K562 (cell line): Measurements from ENCODE around the gene NPC1. TPM values are rescaled to one million over a fixed set of nuclear protein-coding genes. Genes with fewer than 3 reads are reported as not detected.

Experiments
- ATAC-seq: fragments of 200-7000 bp; cut with Tn5 transposase; 3 replicates; pipeline ENCODE4 v1.9.1; 2020; ENCODE audit warnings: moderate library complexity
- BruUV-seq: library from RNA; stranded (reverse); fragments of 400-500 nt; replicated peaks from 2 replicates; lab custom pipeline; 2021; lab: Mats Ljungman, UMichigan
- CTCF ChIA-PET: fragments of 300-600 bp; formaldehyde crosslinking; extraction: SDS; loops from one replicate; lab custom pipeline; 2021; ENCODE audit warnings: low intra/inter-chr PET ratio; lab: Yijun Ruan, JAX
- POLR2A ChIA-PET: fragments of 300-600, 350-650 bp; sonication (Branson Sonifier 250); formaldehyde crosslinking; extraction: SDS; loops from one replicate; lab custom pipeline; 2021; ENCODE audit warnings: antibody characterized with exemption, inconsistent platforms; lab: Yijun Ruan, JAX
- DNase-seq, 4 experiments: peaks; one replicate each; pipeline versions ENCODE4 v3.0.0 to v3.0.0-alpha.2; 2011 to 2018; ENCODE audit warnings: low spot score in 3 of 4, mixed read lengths in 3 of 4; ENCODE audit errors: extremely low read depth in 1 of 4
- FAIRE-seq: peaks from 2 replicates; lab custom pipeline; 2011; peaks lifted over from hg19 to GRCh38; lab: Jason Lieb, UNC
- H2AFZ ChIP-seq: 2 replicates; pipeline ENCODE4 v1.6.0; 2011; ENCODE audit warnings: low read depth, low read length, control low read depth, inconsistent platforms
- H3K27ac ChIP-seq: fragments of 200-600 bp; 3 replicates; pipeline ENCODE4 v1.8.0; 2011; ENCODE audit warnings: low read depth, mild to moderate bottlenecking, control low read depth, inconsistent platforms, low read length, moderate library complexity, mixed read lengths; ENCODE audit errors: extremely low read depth
- H3K27me3 ChIP-seq, 2 experiments: fragments of 300-600 bp in 1 of 2; 2 replicates in 1 of 2; 3 replicates in 1 of 2; pipeline versions ENCODE4 v1.6.0 to v1.8.0; 2011; ENCODE audit warnings: inconsistent platforms in 2 of 2, low read length in 2 of 2, mild to moderate bottlenecking in 1 of 2, mixed read lengths in 1 of 2, moderate library complexity in 1 of 2; ENCODE audit not compliant: control insufficient read depth in 2 of 2, insufficient read depth in 2 of 2
- H3K36me3 ChIP-seq: fragments of 300-600 bp; 3 replicates; pipeline ENCODE4 v1.8.0; 2011; ENCODE audit warnings: mild to moderate bottlenecking, low read length, inconsistent platforms; ENCODE audit not compliant: control insufficient read depth, insufficient read depth
- H3K4me1 ChIP-seq, 2 experiments: fragments of 200-600 bp in 1 of 2; replicated peaks in 1 of 2; 2 replicates in 1 of 2; 3 replicates in 1 of 2; pipeline versions ENCODE4 v1.5.1 to v1.8.0; 2011; ENCODE audit warnings: inconsistent platforms in 2 of 2, low read length in 2 of 2, mild to moderate bottlenecking in 1 of 2, mixed read lengths in 1 of 2, moderate library complexity in 1 of 2; ENCODE audit not compliant: control insufficient read depth in 2 of 2, insufficient read depth in 2 of 2
- H3K4me2 ChIP-seq: 2 replicates; pipeline ENCODE4 v1.6.1; 2011; ENCODE audit warnings: low read length, control low read depth, inconsistent platforms, mixed read lengths; ENCODE audit not compliant: insufficient read depth
- H3K4me3 ChIP-seq: fragments of 200-600 bp; sonication (generic), shearing (Covaris generic); 2 replicates; pipeline ENCODE4 v1.5.1; 2016; ENCODE audit warnings: control low read depth, inconsistent platforms
- H3K79me2 ChIP-seq: fragments of 200-600 bp; 3 replicates; pipeline ENCODE4 v1.8.0; 2011; ENCODE audit warnings: low read length, inconsistent platforms; ENCODE audit not compliant: control insufficient read depth, insufficient read depth
- H3K9ac ChIP-seq, 2 experiments: 2 replicates each; pipeline versions ENCODE4 v1.6.0 to v1.6.1; 2011; ENCODE audit warnings: low read depth in 2 of 2, low read length in 2 of 2, control low read depth in 1 of 2, inconsistent platforms in 1 of 2, mild to moderate bottlenecking in 1 of 2, mixed read lengths in 1 of 2; ENCODE audit not compliant: insufficient read depth in 1 of 2
- H3K9me1 ChIP-seq: one replicate; pipeline ENCODE4 v1.6.0; 2011; ENCODE audit warnings: inconsistent platforms, mild to moderate bottlenecking, low read length, moderate library complexity; ENCODE audit not compliant: control insufficient read depth, insufficient read depth
- H3K9me3 ChIP-seq: replicated peaks from 2 replicates; pipeline ENCODE4 v1.5.1; 2011; ENCODE audit warnings: low read depth, low read length, inconsistent platforms; ENCODE audit not compliant: control insufficient read depth, insufficient read depth
- H4K20me1 ChIP-seq: replicated peaks from 2 replicates; pipeline ENCODE4 v1.6.1; 2011; ENCODE audit warnings: low read length, inconsistent platforms, mixed read lengths; ENCODE audit not compliant: control insufficient read depth, insufficient read depth
- ATF7 ChIP-seq: fragments of 450-650 bp; IDR thresholded peaks from 2 replicates; pipeline ENCODE4 v1.7.1; 2014; ENCODE audit warnings: mild to moderate bottlenecking, moderate library complexity
- ETS1 ChIP-seq: conservative IDR thresholded peaks from 2 replicates; pipeline ENCODE4 v1.6.1; 2011; ENCODE audit warnings: low read depth, mild to moderate bottlenecking, low read length; ENCODE audit not compliant: control insufficient read depth
- FOS ChIP-seq: IDR thresholded peaks from 3 replicates; pipeline ENCODE4 v1.6.1; 2011; ENCODE audit not compliant: insufficient read length; ENCODE audit errors: extremely low read depth
- FOXK1 ChIP-seq: sonication (generic); formaldehyde crosslinking; IDR thresholded peaks from 2 replicates; pipeline ENCODE4 v1.8.0; 2022; ENCODE audit warnings: missing genetic modification reagents, mild to moderate bottlenecking, borderline replicate concordance
- HNRNPLL ChIP-seq: fragments of 200-400 bp; formaldehyde crosslinking; IDR thresholded peaks from 2 replicates; pipeline ENCODE4 v1.6.1; 2017; ENCODE audit warnings: low read length, low read depth, mild to moderate bottlenecking; ENCODE audit not compliant: poor library complexity, severe bottlenecking
- OTX1 ChIP-seq: fragments of 450-650 bp; formaldehyde crosslinking; IDR thresholded peaks from 2 replicates; pipeline ENCODE4 v1.4.0; 2022; ENCODE audit warnings: mild to moderate bottlenecking
- POLR3A ChIP-seq: IDR thresholded peaks from 2 replicates; pipeline ENCODE4 v1.6.1; 2011; ENCODE audit warnings: borderline replicate concordance, mild to moderate bottlenecking, moderate library complexity; ENCODE audit not compliant: insufficient read length, insufficient read depth; ENCODE audit errors: extremely low read depth
- PRDM10 ChIP-seq: fragments of 450-650 bp; IDR thresholded peaks from 2 replicates; pipeline ENCODE4 v1.6.1; 2018; ENCODE audit not compliant: partially characterized antibody
- RUNX1 ChIP-seq: sonication (generic); IDR thresholded peaks from 2 replicates; pipeline ENCODE4 v1.6.1; 2016; ENCODE audit warnings: antibody characterized with exemption, low read depth
- YBX1 ChIP-seq: fragments of 450-650 bp; IDR thresholded peaks from 2 replicates; pipeline ENCODE4 v1.7.1; 2016; ENCODE audit warnings: mild to moderate bottlenecking
- ZBTB5 ChIP-seq: fragments of 450-650 bp; IDR thresholded peaks from 2 replicates; pipeline ENCODE4 v1.6.1; 2017; ENCODE audit warnings: antibody characterized with exemption
- ZFX ChIP-seq: sonication (generic); formaldehyde crosslinking; IDR thresholded peaks from 2 replicates; pipeline ENCODE4 v1.8.0; 2022; ENCODE audit warnings: mild to moderate bottlenecking, missing genetic modification reagents, moderate library complexity
- ZNF384 ChIP-seq: IDR thresholded peaks from 2 replicates; pipeline ENCODE4 v1.6.1; 2012; ENCODE audit warnings: low read depth, low read length, improper control_type of control experiment
- ZNF644 ChIP-seq: fragments of 200-800 bp; sonication (Bioruptor generic); IDR thresholded peaks from 2 replicates; pipeline ENCODE4 v1.6.1; 2016; ENCODE audit warnings: low read depth, missing genetic modification characterization, missing compliant biosample characterization
- ZNF830 ChIP-seq: fragments of 250-450 bp; sonication (Bioruptor Pico); IDR thresholded peaks from 2 replicates; pipeline ENCODE4 v1.5.0; 2021; ENCODE audit warnings: mild to moderate bottlenecking
- ZZZ3 ChIP-seq: fragments of 450-650 bp; IDR thresholded peaks from 2 replicates; pipeline ENCODE4 v1.6.1; 2016; ENCODE audit warnings: antibody characterized with exemption, mild to moderate bottlenecking, moderate library complexity
- WGBS: fragments of 100-300 bp; shearing (Covaris generic); methylation state at CpG from one replicate; pipeline ENCODE4 v1.1.6; 2016; ENCODE audit warnings: low coverage, mixed read lengths; ENCODE audit not compliant: insufficient coverage; ENCODE audit errors: missing lambda C conversion rate; 5-methylcytosine and 5-hydroxymethylcytosine counted together
- in situ Hi-C: fragments of 300-500 bp; cut with MboI; formaldehyde crosslinking; loops from 4 replicates; pipeline ENCODE4 v1.15.0; 2018; ENCODE audit warnings: inconsistent platforms, mixed read lengths
- intact Hi-C: fragments of 100-400 bp; cut with micrococcal nuclease; formaldehyde crosslinking; loops from 2 replicates; pipeline ENCODE4 v1.14.2; 2022
- polyA plus RNA-seq, 8 experiments: library from polyadenylated mRNA; depleted of rRNA in 4 of 8; stranded (reverse) in 5 of 8; unstranded in 3 of 8; fragments of >200 nt; fragmentation: Nextera tagmentation in 2 of 8; fragmentation: Illumina TruSeq in 1 of 8; extraction: Ambion mirVana in 2 of 8; extraction: Trizol in 1 of 8; gene quantifications; 2 replicates each; pipeline versions ENCODE4 v1.2.1 to v1.2.3, GENCODE V29; 2011 to 2014; ENCODE audit warnings: inconsistent platforms in 1 of 8, missing spikeins in 1 of 8
- total RNA-seq, 7 experiments: library from RNA; depleted of rRNA in 6 of 7; stranded (reverse); fragments of >200 nt in 6 of 7; fragmentation: Illumina TruSeq in 2 of 7; extraction: Trizol in 2 of 7; gene quantifications; 2 replicates each; pipeline versions ENCODE4 v1.2.1 to v1.2.3, GENCODE V29; 2011 to 2021; ENCODE audit warnings: low replicate concordance in 1 of 7

NPC1 gene
- total and polyA plus RNA-seq, 9 of the 15 experiments (the other 6 are each of a cell fraction or from before 2014, with no cell fraction given): 17.1 to 45.9 (median 27.6) TPM

- Histone ChIP-seq H3K79me2 (no peaks in the 10 kb centered on the region), H3K27ac (no peak overlapping the region), H3K9me1 (no peaks in the 10 kb centered on the region), H2AFZ (no peak overlapping the region), H3K9ac (no peak overlapping the region), H3K27me3 (no peaks in the 10 kb centered on the region), H4K20me1 (peaks cover 2% of the 10 kb centered on the region), H3K4me1 (peaks cover 5 to 11% of the 10 kb centered on the region in 2 experiments), H3K9me3 (no peaks in the 10 kb centered on the region), H3K4me3 (no peak overlapping the region), H3K4me2 (no peak overlapping the region), H3K36me3 (peaks cover 97% of the 10 kb centered on the region)
- no TSS peak for BruUV-seq
- DNase-seq: no peak
- WGBS: 94% methylated on average over 16 of the region's 16 CpGs
- ChIA-PET POLR2A (interaction anchor here (0.6 kb wide), 2 partner anchors 15 to 909 kb away, joined by 3 read pairs; no protein-coding TSS in a partner anchor), CTCF (no interaction called here)
- intact Hi-C loops: no loop called here
- ATAC-seq: no peak
- FAIRE-seq: no peak
- in situ Hi-C loops: no loop called here
- TF ChIP-seq ZZZ3 (no peak), YBX1 (no peak), HNRNPLL (no peak), ZBTB5 (no peak), ZNF384 (no peak), OTX1 (CRISPR knock-in tag) (no peak), ZNF644 (tag) (no peak), ZFX (CRISPR knock-in tag) (no peak), FOS (no peak), RUNX1 (no peak), FOXK1 (CRISPR knock-in tag) (no peak), ETS1 (no peak), POLR3A (no peak), PRDM10 (no peak), ATF7 (no peak), ZNF830 (CRISPR knock-in tag) (no peak)
These were observed 52.0 kb downstream of the NPC1 start for GRCh38 chr18:23534276-23534675.
